Adrenal gland (tissue), 12 donors: ENCODE data around the gene NFIB. TPM values are rescaled to one million over a fixed set of nuclear protein-coding genes. Genes with fewer than 3 reads are reported as not detected.

Source experiments
- DNase-seq, 7 donors: peaks; one replicate each; pipeline ENCODE4 v3.0.0-alpha.2; 2019 to 2020
- H3K27ac ChIP-seq, 5 donors: fragments of 200-600 bp; sonication (generic) in 4 of 5; 1 replicate in 3 of 5; 2 replicates in 2 of 5; pipeline versions ENCODE4 v1.5.1 to v1.8.0; 2016 to 2020; ENCODE audit warnings: mild to moderate bottlenecking in 1 of 5
- H3K27me3 ChIP-seq: fragments of 200-600 bp; 2 replicates; pipeline ENCODE4 v1.8.0; 2021
- H3K36me3 ChIP-seq, 2 donors: fragments of 200-600 bp; replicated peaks in 1 of 2; 1 replicate in 1 of 2; 2 replicates in 1 of 2; pipeline versions ENCODE4 v1.5.1 to v1.8.0; 2018 to 2022
- H3K4me1 ChIP-seq, 2 donors: fragments of 200-600 bp; replicated peaks in 1 of 2; 1 replicate in 1 of 2; 2 replicates in 1 of 2; pipeline versions ENCODE4 v1.5.1 to v1.8.0; 2018 to 2021
- H3K4me3 ChIP-seq, 4 donors: fragments of 200-600 bp; sonication (generic) in 3 of 4; one replicate each; pipeline ENCODE4 v1.5.1; 2016 to 2018
- H3K9me3 ChIP-seq, 3 donors: fragments of 200-600 bp; sonication (generic) in 1 of 3; replicated peaks in 1 of 3; 1 replicate in 2 of 3; 2 replicates in 1 of 3; pipeline versions ENCODE4 v1.5.1 to v1.8.0; 2016 to 2021
- POLR2A ChIP-seq, 2 donors: fragments of 450-650 bp; IDR thresholded peaks; one replicate each; pipeline ENCODE4 v1.6.1; 2017; ENCODE audit warnings: antibody characterized with exemption in 2 of 2, mild to moderate bottlenecking in 2 of 2, moderate library complexity in 1 of 2
- WGBS, 4 donors: extraction: QIAGEN DNeasy Blood & Tissue Kit in 2 of 4; methylation state at CpG; one replicate each; pipeline versions ENCODE4 v1.1.5 to v1.1.7; 2013 to 2017; 5-methylcytosine and 5-hydroxymethylcytosine counted together
- intact Hi-C, 2 donors: fragments of 100-400 bp; cut with DNase I; formaldehyde crosslinking; loops; one replicate each; pipeline versions ENCODE4 v1.14.1 to v1.15.0; 2022 to 2023
- polyA plus RNA-seq, 3 donors: library from polyadenylated mRNA; stranded (reverse); fragments of 200-250 nt in 2 of 3; fragments of 350-450 nt in 1 of 3; fragmentation: Illumina TruSeq in 1 of 3; extraction: RNeasy Lipid Tissue Mini Kit (QIAGEN cat#74804) in 1 of 3; gene quantifications; one replicate each; pipeline ENCODE4 v1.2.3, GENCODE V29; 2013 to 2014
- total RNA-seq, 9 donors: library from RNA; depleted of rRNA in 4 of 9; stranded (reverse); fragments of >200 nt in 4 of 9; fragments of 120-200 nt in 1 of 9; fragmentation: NEBNext Ultra II Directional in 1 of 9; extraction: Animal tissue kit (Norgen Biotek cat#: 25700) in 1 of 9; gene quantifications; one replicate each; pipeline versions ENCODE4 v1.1.0 to v1.2.4, GENCODE V29; 2013 to 2023
- TF ChIP-seq, protein P1 (sequence below), 6 experiments: fragments of 450-650 bp in 4 of 6; fragments of 200-600 bp in 2 of 6; sonication (generic) in 1 of 6; IDR thresholded peaks; 1 replicate in 5 of 6; 2 replicates in 1 of 6; pipeline versions ENCODE4 v1.5.1 to v1.8.0; 2016 to 2021; ENCODE audit warnings: antibody characterized with exemption in 6 of 6, mild to moderate bottlenecking in 2 of 6, moderate library complexity in 1 of 6
- donor health status: healthy with polysubstance abuse.
- donor health status: Bipolar disorder and iron deficiency.
- donor health status: DM: yes; HTN: yes; CAD: no.
- donor health status: DM: no; HTN: no; CAD: no.
- donor health status: DM: no; HTN: no; CAD: no.
- donor health status: DM: yes; HTN: yes; CAD: no.

NFIB gene
- total and polyA plus RNA-seq, 12 donors: 10.9 to 84.1 (median 43.0) TPM

DNA sequence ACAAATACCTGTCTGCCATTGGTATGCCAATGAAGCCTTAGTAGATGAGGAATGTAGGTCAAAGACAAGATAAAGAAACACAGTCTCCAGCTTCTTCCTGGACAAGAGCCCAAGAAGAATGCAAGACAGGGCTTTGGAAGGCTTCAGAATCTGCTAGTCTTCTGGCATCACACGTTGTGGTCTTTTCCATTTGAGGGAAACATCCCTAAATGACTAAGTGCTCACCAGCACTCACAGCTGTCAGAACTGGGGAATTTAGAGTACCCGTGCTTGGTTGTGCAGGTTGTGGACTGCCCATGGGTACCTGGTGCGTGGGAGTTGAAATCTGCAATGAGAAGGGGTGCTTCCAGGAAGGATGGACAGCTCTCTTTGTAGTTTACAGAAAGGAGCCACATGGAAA is 27.1 kb upstream of the NFIB start:
- 46 to 69% (median 61%) methylated on average over 3 of the region's 3 CpGs for WGBS, 4 donors
- Histone ChIP-seq H3K4me3 (no peak overlapping the region), H3K4me1 (peaks cover 0 to 8% of the 10 kb centered on the region in 2 donors), H3K9me3 (no peaks in the 10 kb centered on the region), H3K27me3 (peaks cover 23% of the 10 kb centered on the region), H3K27ac (peak overlapping the region in 1 of 5 donors; percentile 18), H3K36me3 (no peaks in the 10 kb centered on the region)
- TF ChIP-seq, protein P1, sequence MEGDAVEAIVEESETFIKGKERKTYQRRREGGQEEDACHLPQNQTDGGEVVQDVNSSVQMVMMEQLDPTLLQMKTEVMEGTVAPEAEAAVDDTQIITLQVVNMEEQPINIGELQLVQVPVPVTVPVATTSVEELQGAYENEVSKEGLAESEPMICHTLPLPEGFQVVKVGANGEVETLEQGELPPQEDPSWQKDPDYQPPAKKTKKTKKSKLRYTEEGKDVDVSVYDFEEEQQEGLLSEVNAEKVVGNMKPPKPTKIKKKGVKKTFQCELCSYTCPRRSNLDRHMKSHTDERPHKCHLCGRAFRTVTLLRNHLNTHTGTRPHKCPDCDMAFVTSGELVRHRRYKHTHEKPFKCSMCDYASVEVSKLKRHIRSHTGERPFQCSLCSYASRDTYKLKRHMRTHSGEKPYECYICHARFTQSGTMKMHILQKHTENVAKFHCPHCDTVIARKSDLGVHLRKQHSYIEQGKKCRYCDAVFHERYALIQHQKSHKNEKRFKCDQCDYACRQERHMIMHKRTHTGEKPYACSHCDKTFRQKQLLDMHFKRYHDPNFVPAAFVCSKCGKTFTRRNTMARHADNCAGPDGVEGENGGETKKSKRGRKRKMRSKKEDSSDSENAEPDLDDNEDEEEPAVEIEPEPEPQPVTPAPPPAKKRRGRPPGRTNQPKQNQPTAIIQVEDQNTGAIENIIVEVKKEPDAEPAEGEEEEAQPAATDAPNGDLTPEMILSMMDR (IDR thresholded peaks at IDR 0.05): no peak
- no peak for TF ChIP-seq POLR2A (IDR thresholded peaks at IDR 0.05)
- DNase-seq: no peak
- intact Hi-C loops: no loop called here

- 69 to 78% (median 74%) methylated on average over 8 of the region's 8 CpGs for WGBS, 4 donors
- H3K36me3 ChIP-seq: no peaks in the 10 kb centered on the region
- intact Hi-C loops: no loop called here
- no peak overlapping the region for H3K4me3 ChIP-seq
- DNase-seq: no peak
- TF ChIP-seq, protein P1 (IDR thresholded peaks at IDR 0.05): no peak
- no peak for TF ChIP-seq POLR2A (IDR thresholded peaks at IDR 0.05)
- no peaks in the 10 kb centered on the region for H3K9me3 ChIP-seq
- peaks cover 0 to 8% of the 10 kb centered on the region in 2 donors for H3K4me1 ChIP-seq
- peaks cover 20% of the 10 kb centered on the region for H3K27me3 ChIP-seq
- H3K27ac ChIP-seq: no peak overlapping the region
These were observed 26.4 kb upstream of the NFIB start for GRCh38 chr9:14340219-14340873.

DNA sequence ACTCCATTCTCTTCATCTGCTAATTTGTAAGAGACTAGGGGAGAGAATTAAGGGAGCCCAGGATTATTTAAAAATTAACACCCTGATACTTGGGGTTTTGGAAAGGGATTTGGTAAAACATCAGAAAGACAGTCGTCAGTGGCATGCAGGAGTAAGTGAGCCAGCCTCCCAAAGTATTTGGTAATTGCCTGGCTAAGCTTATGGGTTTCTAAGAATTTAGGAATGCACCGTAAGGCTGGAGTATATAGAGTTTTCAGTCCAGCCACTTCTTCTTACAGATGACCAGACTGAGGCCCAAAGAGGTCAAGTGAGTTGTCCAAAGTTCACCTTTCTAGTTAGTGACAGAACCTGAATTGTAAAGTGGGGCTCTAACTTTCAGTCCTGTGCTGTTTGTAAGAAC is 25.8 kb upstream of the NFIB start:
- H3K4me3 ChIP-seq: no peak overlapping the region
- H3K27ac ChIP-seq: no peak overlapping the region
- TF ChIP-seq POLR2A (IDR thresholded peaks at IDR 0.05): no peak
- TF ChIP-seq, protein P1 (IDR thresholded peaks at IDR 0.05): no peak
- intact Hi-C loops: no loop called here
- peaks cover 17% of the 10 kb centered on the region for H3K27me3 ChIP-seq
- 81 to 93% (median 91%) methylated on average over 2 of the region's 2 CpGs for WGBS, 4 donors
- no peaks in the 10 kb centered on the region for H3K9me3 ChIP-seq
- no peak for DNase-seq
- H3K36me3 ChIP-seq: no peaks in the 10 kb centered on the region
- peaks cover 0 to 8% of the 10 kb centered on the region in 2 donors for H3K4me1 ChIP-seq

GRCh38 chr9:14337615-14338014 is 23.7 kb upstream of the NFIB start:
- no peaks in the 10 kb centered on the region for H3K4me1 ChIP-seq
- H3K9me3 ChIP-seq: no peaks in the 10 kb centered on the region
- intact Hi-C loops: no loop called here
- H3K4me3 ChIP-seq: no peak overlapping the region
- H3K36me3 ChIP-seq: no peaks in the 10 kb centered on the region
- H3K27ac ChIP-seq: no peak overlapping the region
- 59 to 63% (median 60%) methylated on average over 4 of the region's 4 CpGs for WGBS, 4 donors
- peaks cover 13% of the 10 kb centered on the region for H3K27me3 ChIP-seq
- TF ChIP-seq, protein P1 (IDR thresholded peaks at IDR 0.05): no peak
- TF ChIP-seq POLR2A (IDR thresholded peaks at IDR 0.05): no peak
- no peak for DNase-seq
